NB4 (cell line): ENCODE results near the gene CTIF.

ENCODE experiments used
- DNase-seq: peaks from one replicate; pipeline ENCODE4 v3.0.0; 2010; ENCODE audit warnings: low read depth
- H3K4me3 ChIP-seq: one replicate; pipeline ENCODE4 v1.5.1; 2011; ENCODE audit warnings: mild to moderate bottlenecking, low read depth, low read length, moderate library complexity
- MYC ChIP-seq: IDR thresholded peaks from 2 replicates; pipeline ENCODE4 v1.6.1; 2011; ENCODE audit warnings: low read depth, low read length
- POLR2A ChIP-seq: IDR thresholded peaks from 2 replicates; pipeline ENCODE4 v1.6.1; 2011; ENCODE audit warnings: mild to moderate bottlenecking; ENCODE audit not compliant: insufficient read length; ENCODE audit errors: extremely low read depth
- TF ChIP-seq, protein P1 (sequence below): IDR thresholded peaks from 2 replicates; pipeline ENCODE4 v1.6.1; 2011; ENCODE audit warnings: low read depth, low read length
- TF ChIP-seq, protein P2 (sequence below): IDR thresholded peaks from one replicate; pipeline ENCODE4 v1.5.1; 2012; ENCODE audit warnings: low read depth, low read length

Gene CTIF

GRCh38 chr18:48620071-48620470 lies 81.2 kb downstream of the CTIF start:
- TF ChIP-seq POLR2A = no peak
- TF ChIP-seq, protein P1, sequence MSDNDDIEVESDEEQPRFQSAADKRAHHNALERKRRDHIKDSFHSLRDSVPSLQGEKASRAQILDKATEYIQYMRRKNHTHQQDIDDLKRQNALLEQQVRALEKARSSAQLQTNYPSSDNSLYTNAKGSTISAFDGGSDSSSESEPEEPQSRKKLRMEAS = no peak
- TF ChIP-seq, protein P2, sequence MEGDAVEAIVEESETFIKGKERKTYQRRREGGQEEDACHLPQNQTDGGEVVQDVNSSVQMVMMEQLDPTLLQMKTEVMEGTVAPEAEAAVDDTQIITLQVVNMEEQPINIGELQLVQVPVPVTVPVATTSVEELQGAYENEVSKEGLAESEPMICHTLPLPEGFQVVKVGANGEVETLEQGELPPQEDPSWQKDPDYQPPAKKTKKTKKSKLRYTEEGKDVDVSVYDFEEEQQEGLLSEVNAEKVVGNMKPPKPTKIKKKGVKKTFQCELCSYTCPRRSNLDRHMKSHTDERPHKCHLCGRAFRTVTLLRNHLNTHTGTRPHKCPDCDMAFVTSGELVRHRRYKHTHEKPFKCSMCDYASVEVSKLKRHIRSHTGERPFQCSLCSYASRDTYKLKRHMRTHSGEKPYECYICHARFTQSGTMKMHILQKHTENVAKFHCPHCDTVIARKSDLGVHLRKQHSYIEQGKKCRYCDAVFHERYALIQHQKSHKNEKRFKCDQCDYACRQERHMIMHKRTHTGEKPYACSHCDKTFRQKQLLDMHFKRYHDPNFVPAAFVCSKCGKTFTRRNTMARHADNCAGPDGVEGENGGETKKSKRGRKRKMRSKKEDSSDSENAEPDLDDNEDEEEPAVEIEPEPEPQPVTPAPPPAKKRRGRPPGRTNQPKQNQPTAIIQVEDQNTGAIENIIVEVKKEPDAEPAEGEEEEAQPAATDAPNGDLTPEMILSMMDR = no peak
- TF ChIP-seq MYC = no peak
- H3K4me3 ChIP-seq = no peak overlapping the region
- DNase-seq = no peak

- TF ChIP-seq POLR2A (no peak), MYC (no peak)
- TF ChIP-seq, protein P1 = no peak
- TF ChIP-seq, protein P2 = no peak
- no peak overlapping the region for H3K4me3 ChIP-seq
- no peak for DNase-seq
These were observed 82.4 kb downstream of the CTIF start for GRCh38 chr18:48621240-48621639.

- no peak overlapping the region for H3K4me3 ChIP-seq
- TF ChIP-seq, protein P2 = no peak
- DNase-seq = no peak
These were observed 83.2 kb downstream of the CTIF start for GRCh38 chr18:48621815-48622555.

DNA sequence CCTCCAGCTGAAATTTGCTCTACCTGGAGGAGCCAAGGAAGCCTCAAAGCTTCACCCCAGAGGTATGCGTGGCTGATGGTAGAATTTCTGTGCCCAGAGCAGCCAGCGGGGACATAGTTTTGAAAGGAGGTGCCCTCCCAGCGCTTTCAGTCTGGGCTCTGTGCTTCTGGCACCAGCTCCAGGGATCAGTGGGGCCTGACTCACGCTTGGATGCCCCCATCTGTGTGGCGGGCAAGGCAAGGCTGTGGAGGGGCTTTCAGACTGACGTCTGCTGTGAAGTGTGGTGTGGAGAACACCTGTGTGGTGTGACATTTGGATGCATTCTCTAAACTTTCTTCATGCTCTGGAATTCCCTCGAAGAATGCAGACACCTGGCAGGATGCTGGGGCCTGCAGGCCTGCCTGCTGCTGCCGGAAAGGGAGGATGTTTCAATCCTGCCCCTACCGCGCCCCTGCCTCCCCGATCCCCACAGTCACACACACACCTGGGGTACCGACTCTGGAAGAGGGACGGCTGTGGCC lies 84.1 kb downstream of the CTIF start:
- no peak for DNase-seq
- no peak overlapping the region for H3K4me3 ChIP-seq
- TF ChIP-seq, protein P2 = no peak
- TF ChIP-seq, protein P1 = no peak
- no peak for TF ChIP-seq POLR2A
- TF ChIP-seq MYC = no peak

DNA sequence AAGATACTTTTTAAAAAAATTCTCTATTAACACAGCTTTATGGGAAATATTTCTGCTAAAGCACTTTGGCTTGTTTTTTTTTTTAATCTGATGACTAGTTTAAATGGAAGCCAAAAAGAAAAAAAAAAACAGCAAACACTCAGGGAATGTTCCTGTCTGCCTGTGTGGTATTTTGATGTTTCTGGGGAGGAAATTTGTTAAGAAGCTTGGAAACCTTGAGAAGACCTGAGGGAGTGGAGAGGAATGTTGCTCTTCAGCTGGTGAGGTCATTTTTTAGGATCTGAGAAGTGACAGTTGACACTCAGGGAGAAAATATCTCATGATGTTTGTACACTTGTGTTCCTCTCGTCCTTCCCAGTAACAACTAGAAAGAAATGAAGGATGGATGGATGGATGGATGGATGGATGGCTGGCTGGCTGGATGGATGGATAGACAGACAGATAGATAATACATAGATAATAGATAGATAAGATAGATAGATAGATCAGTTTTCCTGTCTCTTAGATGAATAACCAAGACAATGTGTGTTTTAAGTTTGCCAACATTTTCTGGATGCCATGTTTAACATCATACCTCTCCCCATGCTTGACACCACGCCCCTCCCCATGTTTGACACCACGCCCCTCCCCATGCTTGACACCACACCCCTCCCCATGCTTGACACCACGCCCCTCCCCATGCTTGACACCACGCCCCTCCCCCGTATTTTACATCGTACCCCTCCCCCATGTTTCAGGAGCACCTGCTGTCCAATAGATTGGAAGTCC lies 84.8 kb downstream of the CTIF start:
- no peak for TF ChIP-seq MYC
- no peak for TF ChIP-seq POLR2A
- TF ChIP-seq, protein P1 = no peak
- TF ChIP-seq, protein P2 = no peak
- no peak for DNase-seq

More for the DNA sequence above, 84.8 kb downstream of the CTIF start:
- H3K4me3 ChIP-seq = no peak overlapping the region
